ENCODE data around the gene DLGAP1.
A peak's percentile ranks its signal among the peaks of the same experiment; 100 is the strongest.

Gene DLGAP1

DNA sequence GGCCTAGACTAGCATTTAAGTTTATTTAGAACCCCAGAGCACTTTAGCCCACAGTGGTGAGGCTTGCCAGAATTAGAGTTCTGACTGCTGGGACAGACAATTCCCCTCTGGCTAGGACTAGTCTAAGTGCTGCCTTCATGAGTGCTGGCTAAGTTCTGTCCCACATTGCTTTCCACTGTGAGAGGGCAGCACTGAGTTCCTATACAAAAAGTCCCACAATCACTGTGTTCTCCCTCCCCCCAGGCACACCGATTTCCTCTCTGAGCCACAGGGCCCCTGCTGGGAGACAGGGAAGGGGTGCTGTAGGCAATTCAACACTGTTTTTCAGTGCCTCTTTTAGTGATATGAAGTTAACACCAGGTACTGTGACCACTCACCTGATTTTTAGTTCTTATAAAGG is 310.9 kb downstream of the DLGAP1 start:
- DNase-seq = no peak

DNA sequence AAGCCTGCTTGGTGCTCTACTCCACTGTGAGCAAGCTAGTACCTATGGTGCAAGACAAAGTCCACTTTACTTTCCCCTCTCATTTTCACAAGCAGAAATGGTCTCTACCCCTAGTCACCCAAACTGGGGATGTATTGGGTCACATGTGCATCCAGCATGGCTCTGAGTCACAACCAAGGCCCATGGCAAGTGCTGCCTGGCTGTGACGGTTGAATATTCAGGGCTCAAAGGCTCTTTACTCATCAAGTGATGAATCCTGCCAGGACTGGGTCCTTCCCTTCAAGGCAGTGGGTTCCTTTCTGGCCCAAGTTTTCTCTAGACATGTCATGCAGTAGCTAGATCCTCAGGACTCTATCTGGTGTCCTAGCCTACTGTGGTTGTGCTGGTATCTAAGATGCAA is 311.5 kb downstream of the DLGAP1 start:
- DNase-seq = no peak

DNA sequence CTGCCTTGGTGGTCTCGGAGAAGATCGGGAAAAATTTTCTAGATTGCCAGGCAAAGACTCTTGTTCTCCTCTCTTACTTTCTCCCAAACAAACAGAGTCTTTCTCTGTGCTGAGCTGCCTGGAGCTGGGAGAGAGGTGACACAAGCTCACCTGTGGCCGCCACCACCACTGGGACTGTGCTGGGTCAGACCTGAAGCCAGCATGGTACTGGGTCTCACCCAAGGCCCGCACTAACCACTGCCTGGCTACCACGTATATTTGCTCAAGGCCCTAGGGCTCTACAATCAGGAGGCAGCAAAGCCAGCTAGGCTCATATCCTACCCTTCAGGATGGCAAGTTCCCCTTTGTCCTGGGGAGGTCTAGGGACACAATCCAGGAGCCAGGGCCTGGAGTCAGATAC is 312.2 kb downstream of the DLGAP1 start:
- DNase-seq = no peak

DNA sequence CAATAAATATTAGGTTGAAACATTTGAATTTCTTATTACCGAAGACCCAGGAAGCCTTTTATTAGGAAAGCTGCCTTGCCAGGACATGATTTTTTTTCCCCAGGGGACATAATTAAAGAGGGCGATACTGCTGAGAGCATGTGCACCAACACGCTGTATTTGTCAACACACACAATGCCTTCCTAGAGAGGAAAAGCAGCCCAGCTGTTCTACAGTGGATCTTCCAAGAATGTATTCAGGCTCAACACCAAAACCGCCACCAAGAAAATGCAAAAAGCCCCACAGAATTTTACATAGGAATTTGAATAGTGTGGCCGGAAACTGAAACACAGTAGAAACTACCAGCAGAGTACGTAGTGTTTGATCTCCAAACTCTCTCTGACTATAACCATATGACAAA is 320.4 kb downstream of the DLGAP1 start:
- DNase-seq = no peak

DNA sequence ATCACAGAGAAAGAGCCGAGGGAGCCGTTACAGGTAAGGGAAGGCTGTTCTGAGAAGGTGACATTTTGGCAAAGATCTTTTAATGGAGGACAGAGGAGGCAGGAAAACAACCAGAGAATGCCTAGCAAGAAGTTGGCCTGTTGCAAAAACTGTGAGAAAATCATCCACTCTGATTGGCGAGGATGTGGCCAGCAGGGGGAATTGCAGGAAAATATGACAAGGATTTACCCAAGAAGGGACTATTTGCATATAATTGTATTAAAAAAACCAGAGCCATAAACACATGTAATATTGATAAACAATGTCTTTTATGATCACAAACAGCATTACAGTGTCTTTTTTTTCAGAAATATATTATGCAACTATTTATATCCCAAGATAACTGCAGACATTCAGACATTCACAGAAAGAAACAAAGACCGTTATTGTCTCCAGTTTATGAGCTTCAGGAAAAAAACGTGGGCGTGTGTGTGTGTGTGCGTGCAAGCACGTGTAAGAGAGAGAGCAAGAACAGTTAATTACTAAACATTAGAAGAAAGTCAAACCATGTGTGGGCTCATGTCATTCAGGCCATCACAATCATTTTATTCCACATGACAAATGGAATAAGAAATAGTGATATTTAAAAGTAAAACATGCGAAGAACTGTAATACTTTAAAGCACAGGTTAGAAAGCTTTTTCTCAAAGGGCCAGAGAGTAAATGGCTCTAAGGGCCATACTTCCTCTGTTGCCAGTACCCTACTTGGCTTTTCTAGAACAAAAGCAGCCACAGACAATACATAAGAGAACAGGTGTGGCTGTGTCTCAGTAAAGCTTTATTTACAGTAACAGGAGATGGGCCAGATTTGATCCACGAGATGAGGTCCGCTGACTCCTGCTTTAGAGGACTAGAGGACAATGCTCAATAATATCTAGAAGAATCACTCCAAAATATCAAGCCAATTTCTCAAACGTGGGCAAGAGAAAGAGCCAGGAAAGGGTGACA is 324.1 kb downstream of the DLGAP1 start:
- DNase-seq = no peak

DNA sequence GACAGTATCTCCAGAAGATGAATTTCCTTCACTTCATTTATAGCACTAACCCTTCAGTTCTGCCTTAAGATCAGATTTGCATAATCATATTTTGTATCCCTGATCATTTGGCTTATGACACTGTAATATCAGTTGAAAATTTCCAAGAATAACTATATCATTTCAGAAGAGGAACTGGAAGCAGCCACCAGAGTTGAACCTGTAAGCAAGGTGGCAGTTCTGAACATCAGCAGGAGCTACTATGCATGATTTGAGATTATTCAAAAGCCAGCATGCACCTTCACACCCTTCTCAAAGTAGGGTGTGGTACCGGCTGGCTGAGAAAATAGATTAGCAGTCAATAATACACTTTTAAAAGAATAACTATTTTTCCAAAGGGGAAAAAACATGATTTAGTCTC is 328.2 kb downstream of the DLGAP1 start:
- DNase-seq = no peak

DNA sequence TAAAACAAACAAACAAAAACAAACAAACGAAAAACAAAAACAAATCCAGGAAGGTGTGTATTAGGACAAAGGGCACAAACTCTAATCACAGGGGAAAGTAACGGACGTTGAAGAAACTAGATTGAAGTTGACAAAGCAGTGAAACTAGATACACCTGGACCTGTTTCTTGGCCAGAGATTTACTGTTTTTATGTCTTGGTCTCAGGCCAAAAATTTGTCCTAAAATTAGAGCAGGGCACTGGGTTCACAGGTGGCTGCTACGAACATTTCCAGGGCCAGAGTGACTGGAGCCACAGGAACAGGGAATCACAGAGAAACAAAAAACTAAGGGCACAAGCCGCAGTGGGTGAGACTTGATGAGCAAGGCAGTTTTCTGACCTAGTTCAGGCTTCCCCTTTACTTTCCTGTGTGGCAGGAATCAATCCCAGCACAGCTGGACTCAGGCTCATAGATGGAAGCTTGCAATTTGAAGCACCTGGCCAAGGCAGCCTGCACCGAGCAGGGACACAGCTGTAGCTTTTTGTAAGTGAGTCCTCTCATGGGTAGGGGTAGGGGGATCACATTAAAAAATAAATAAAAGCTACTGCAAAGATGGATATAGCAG is 329.4 kb downstream of the DLGAP1 start:
- DNase-seq = no peak

DNA sequence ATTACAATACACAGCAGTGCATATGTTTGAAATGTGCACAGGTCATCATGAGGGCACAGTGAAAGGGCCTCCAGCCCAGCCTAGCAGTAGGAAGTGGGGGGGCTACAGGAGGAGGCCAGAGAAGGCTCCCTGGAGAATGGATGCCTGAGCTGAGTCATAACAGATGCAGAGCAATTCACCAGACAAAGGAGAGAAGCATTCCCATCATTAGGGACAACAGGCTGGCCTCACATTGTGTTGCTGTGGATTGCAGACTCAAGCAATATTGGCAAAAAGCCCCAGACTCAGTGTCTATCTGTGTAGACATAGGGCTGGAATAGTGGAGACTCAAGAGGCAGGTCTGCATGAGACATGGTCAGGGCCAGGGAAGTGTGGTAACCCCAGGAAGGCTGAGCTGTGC is 329.9 kb downstream of the DLGAP1 start:
- DNase-seq = no peak

DNA sequence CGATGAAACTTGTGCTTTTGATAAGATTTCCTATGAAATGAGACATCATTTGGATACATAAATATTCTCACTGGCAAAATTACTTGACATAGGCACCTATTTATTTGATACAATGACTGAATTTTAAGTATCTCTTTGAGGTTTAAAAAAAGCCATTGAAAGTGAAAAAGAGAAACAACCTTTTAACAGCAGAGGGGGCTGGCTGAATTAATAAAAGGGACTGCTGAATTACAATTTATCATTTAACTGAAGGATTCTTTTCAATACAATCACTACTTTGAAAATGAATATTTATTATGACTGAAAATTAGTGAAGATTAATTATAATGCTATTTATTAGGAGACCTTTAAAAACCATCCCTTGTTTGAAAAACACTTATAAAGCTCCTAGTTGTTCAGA is 335.3 kb downstream of the DLGAP1 start:
- no peak for DNase-seq

DNA sequence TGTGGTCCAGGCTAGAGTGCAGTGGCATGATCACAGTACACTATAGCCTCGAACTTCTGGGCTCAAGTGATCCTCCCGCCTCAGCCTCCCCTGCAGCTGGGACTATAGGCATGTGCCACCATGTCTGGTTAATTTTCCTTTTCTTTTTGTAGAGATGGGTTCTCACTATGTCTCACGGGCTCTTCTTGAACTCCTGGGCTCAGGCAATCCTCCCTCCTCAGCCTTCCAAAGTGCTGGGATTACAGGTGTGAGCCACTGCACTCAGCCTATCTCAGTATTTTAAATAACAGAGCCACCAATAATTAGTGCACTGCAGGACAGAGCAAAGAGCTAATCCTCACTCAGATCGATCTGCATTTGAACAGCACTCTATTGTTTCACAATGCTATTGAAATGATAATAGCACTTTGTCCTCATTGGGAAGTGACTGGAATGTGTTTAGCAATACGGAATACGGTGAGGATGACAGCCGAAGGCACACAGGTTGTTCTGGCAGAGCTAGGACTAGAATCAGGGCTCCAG is 335.9 kb downstream of the DLGAP1 start:
- DNase-seq = no peak

DNA sequence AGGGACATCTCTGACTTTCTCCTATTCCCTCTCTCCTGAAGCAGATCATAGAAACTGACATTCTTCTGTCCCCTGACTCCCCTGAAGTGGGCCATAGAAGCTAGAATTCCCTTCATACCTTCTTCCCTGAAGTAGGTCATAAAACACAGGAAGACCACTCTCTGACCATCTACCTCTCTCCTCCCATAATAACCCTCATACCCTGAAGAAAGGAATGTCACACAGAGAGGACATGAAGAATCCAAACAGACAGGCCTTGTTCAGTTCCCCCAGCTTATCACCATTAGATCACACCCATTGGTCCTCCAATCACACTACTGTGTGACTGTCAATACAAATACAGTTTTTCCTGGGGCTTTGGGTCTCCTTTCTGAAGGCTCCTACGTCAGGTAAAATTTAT is 347.1 kb downstream of the DLGAP1 start:
- no peak for DNase-seq

DNA sequence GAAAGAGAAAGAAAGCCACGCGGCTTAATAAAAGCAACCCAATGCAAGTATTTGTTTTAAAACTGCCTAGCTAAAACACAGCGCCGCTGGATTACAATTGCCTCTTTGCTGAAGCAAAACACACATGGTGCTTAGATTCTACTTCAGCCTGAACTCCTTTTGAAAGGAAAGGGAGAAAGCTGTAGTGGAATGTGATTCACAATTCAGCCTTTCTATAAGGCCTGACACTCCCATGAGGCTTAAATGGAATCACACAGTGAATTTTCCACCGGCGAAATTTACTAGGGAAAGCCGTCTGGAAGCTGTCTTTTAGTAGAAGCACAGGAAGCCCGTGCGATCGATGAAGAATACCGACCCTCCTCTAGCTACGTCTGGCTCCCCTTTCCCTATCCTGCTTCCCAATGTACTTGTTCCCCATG is 348.0 kb downstream of the DLGAP1 start:
- no peak for DNase-seq

DNA sequence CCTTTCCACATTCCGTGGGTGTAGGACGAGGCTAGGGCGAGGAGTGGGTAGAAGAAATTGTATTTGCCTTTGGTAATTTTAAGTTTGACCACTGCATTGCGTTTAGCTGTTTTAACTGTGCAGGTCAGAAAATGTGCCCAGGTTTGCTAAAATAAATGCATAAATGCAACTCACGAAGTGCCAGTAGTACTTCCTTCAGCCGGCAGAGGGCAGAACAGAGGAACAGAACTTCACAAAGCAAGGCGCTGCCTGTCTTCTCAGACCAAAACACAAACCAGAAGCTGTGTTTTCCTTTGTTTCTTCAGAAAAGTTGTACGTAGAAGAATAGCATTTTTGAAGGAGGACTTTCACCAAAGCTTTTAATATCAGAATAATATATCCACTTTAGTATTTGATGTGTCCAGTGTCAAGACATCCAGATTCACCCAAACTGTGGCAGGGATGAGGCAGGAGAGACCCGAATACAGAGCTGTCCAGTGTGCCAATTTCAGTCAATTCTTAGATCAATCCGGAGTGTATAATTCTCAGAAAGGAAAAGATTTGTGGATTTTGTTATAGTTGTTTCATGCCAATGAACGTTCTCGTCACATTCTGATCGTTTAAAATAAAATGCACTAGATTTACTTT is 348.6 kb downstream of the DLGAP1 start:
- peak; percentile 77 for DNase-seq

DNA sequence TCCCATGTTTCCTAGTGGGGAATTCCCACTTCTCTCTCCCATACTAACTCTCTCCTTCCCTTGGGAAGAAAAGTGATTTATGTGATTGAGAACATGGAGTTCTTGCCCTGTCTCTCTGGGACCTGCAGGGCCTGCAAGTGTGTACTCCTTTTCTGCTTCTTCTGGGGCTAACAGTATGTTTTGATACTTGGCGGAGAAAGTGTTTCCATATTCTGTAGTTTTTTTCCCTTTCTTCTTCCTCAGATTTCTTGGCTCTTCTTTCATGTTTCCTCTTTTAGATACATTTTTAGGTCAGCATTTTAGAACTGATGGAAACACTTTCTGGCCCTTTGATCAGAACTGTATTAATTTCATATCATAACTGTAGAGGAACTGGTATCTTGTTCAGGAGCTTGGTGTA is 352.2 kb downstream of the DLGAP1 start:
- DNase-seq = no peak

DNA sequence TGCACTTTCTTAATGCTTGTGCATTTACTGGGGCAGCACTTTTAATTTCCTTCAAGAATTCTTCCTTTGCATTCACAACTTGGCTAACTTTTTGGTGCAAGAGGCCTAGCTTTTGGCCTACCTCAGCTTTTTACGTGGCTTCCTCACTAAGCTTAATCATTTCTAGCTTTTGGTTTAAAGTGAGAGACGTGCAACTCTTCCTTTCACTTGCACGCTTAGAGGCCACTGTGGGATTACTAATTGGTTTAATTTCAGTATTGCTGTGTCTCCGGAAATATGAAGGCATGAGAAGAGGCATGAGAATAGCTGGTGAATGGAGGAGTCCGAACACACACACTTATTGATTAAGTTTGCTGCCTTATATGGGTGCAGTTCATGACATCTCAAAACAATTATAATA is 354.1 kb downstream of the DLGAP1 start:
- no peak for DNase-seq

DNA sequence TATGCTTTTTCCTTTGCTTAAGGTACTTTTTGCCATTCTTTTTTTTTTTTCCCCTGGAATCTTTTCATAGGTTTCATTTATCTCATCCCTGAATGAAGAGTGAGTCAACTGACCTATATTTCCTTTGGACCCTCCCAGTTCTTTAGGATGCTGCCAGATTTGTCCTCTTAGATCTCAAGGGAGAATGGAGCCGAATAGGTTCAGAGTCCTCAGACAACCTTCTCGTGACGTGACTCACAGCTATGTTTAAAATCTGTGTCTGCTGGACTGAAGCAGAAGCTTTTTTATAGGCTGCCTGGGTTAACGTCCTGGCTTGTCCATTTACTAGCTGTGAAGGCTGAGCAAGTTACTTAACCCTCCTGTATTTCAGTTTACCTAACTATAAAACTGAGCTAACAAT is 358.6 kb downstream of the DLGAP1 start:
- DNase-seq = no peak

DNA sequence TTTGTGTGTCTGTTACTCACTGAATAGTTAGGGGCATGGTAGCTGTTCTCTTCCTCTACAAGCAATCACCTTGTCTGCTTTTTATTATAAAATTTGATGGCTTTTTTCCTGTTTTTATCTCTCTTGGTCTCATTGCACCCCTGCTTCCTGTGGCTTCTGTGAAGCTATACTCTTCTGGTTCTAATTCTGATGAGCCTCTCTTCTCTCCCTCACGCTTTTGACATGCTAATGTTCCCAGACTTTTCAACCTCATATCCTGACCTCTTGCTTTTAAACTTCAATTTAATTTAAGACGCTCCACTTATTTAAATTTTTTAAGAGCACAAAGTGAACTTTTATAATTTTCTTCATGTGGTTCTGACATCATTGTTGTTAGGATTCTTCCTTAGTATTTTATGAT is 361.4 kb downstream of the DLGAP1 start:
- DNase-seq = no peak

DNA sequence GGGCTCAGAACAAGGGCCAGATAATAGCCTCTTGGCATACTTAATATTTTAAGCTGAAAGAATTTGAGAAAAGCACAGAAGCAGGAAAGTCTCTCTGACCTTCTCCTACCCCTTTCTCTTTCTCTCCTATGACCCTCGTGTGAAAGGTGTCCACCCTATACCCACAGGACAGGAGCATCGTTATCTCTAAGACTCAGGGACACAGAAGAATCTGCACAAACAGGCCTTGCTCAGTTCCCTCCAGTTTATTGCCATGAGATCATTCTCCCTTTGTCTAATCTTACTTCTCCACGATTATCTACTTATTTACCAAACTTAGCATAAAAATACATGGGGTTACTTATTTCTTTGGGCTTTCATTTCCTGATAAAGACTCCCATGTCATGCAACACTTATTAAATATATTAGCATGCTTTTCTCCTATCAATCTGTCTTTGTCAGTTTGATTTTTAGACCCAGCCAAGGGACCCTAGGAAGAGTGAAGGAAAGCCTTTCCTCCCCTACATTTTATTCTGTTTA is 370.7 kb downstream of the DLGAP1 start:
- DNase-seq = no peak

DNA sequence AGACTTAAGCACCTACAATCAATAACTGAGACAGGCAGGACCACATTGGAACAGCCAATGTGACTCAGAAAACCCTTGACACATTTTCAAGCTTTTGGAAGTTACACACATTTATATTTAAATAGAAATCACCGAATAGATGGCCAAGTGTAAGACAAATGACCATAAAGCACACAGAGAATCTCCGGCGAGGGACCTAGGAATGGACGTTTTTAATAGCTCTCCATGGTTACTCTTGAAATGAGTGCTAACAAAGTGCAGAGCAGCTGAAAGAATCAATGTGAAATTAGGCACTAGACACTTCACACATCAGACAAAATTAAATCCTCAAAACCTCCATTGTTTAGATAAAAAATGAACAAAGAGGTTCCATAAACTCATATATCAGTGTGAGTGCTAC is 376.9 kb downstream of the DLGAP1 start:
- DNase-seq = no peak

DNA sequence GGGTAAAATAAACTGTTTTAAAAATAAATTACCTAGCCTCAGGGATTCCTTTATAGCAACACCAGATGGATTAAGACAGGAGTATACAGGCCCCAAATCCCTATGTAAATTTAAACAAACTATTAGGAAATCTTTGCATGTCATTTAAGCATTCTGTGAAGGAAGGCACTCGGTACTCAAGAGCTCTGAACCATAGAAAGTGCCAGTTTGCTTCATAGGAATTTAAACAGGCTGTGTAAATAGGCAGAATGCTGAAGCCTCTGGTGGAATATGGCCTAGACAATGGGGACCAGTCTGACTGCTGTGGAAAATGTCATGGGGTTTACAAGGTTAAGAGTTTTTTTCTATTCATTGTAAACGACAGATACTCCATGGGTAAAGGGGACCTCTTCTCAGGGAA is 377.4 kb downstream of the DLGAP1 start:
- DNase-seq = no peak

DNA sequence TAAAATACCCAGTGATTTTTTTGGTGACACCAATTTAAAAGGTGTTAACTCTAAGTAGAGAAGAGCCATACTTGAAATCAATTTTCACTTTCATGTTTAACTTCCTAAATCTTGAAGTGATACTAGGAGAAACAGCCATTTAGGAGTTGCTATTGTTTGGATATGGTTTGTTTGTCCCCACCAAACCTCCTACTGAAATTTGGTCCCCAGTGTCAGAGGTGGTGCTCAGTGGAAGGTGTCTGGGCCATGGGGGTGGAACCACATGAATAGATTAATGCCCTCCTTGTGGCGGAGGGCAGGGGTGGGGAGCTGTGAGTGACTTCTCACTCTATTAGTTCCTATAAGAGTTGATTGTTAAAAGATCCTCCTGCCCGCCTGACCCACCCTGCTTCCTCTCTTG is 377.9 kb downstream of the DLGAP1 start:
- no peak for DNase-seq

DNA sequence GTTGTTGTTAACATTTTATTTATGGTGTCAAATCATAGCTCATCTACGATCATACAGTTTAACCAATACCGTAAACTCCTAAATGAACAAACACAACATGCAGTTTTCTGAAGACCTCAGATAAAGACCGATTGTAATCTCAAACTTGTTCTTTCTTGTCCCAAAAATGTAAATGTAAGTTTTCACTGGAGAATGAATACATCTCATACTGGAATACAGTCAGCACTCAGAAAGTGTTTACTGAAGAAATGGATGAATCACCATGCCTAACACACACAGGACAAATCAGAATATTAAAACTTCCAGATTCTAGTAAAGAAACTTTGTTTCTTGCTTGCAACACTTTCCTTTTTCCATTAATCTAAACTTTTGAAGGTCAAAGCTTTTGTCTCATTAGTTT is 380.5 kb downstream of the DLGAP1 start:
- DNase-seq = no peak

DNA sequence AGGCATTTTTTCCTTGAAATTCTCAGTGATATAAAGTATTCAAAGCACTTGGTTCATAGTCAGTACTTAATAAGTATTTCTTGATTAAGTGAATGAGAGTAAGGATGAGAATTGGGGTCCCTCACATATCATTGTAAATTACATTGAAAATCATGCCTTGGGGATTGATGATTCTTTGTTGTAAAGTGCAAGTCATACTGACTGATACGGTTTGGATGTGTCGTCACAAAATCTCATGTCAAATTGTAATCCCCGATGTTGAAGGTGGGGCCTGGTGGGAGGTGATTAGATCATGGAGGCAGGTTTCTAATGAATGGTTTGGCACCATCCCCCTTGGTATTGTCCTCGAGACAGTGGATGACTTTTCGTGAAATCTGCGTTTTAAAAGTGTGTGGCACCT is 385.9 kb downstream of the DLGAP1 start:
- no peak for DNase-seq
